Panc1 (cell line): ENCODE results near the gene LMOD1.

Source experiments
- CTCF ChIP-seq: fragments of 450-650 bp; IDR thresholded peaks from 2 replicates; pipeline ENCODE4 v1.5.1; 2017; ENCODE audit warnings: mild to moderate bottlenecking
- POLR2AphosphoS5 ChIP-seq: IDR thresholded peaks from 2 replicates; pipeline ENCODE4 v1.6.1; 2012; ENCODE audit warnings: mild to moderate bottlenecking, low read depth, low read length, moderate library complexity
- REST ChIP-seq, 2 experiments: IDR thresholded peaks; 2 replicates each; pipeline ENCODE4 v1.6.1; 2011 to 2012; ENCODE audit warnings: low read depth in 2 of 2, control low read depth in 1 of 2, low read length in 1 of 2, mild to moderate bottlenecking in 1 of 2, moderate library complexity in 1 of 2; ENCODE audit not compliant: insufficient read depth in 1 of 2

- TF ChIP-seq CTCF, result no peak
- TF ChIP-seq REST (IDR thresholded peaks at IDR 0.05; ENCODE audit: insufficient read depth in 1 of 2, low read depth in 2 of 2, low read length in 1 of 2), result no peak
- TF ChIP-seq POLR2AphosphoS5, result no peak
These were observed 8.1 kb upstream of the LMOD1 start for GRCh38 chr1:201954263-201955008.
